Measurements from ENCODE around the gene FLRT3. TPM values are rescaled to one million over a fixed set of nuclear protein-coding genes. Genes with fewer than 3 reads are reported as not detected.

The FLRT3 gene
- total and polyA plus RNA-seq, 4 donors: 23.5 to 144 (median 48.9) TPM

- 73 to 76% methylated on average over 1 of the region's 1 CpG for WGBS, 2 donors
- no peak overlapping the region for H3K27ac ChIP-seq (ENCODE audit: low read depth in 1 of 2, low read length in 1 of 2)
- ATAC-seq (ENCODE audit: insufficient read depth, low FRiP score) (peak; percentile 13), DNase-seq (no peak)
- H3K27me3 ChIP-seq (ENCODE audit: control insufficient read depth in 3 of 3, insufficient read depth in 3 of 3, low read length in 2 of 3): no peaks in the 10 kb centered on the region
- H3K9ac ChIP-seq (ENCODE audit: insufficient read depth in 1 of 2, low read length in 2 of 2): no peak overlapping the region
- H3K4me3 ChIP-seq: no peak overlapping the region
- TF ChIP-seq CTCF (IDR thresholded peaks at IDR 0.05; ENCODE audit: control extremely low read depth, extremely low read depth): no peak
- no peaks in the 10 kb centered on the region for H3K9me3 ChIP-seq (ENCODE audit: control insufficient read depth in 4 of 4, insufficient read depth in 3 of 4, low read length in 3 of 4)
- no peaks in the 10 kb centered on the region for H3K36me3 ChIP-seq (ENCODE audit: control insufficient read depth in 4 of 4, insufficient read depth in 4 of 4, low read length in 4 of 4)
- H3K4me1 ChIP-seq (ENCODE audit: control insufficient read depth in 5 of 5, insufficient read depth in 5 of 5, low read length in 5 of 5): no peaks in the 10 kb centered on the region
Observed at GRCh38 chr20:14319704-14320103, 17.7 kb downstream of the FLRT3 start.

- TF ChIP-seq CTCF (IDR thresholded peaks at IDR 0.05; ENCODE audit: control extremely low read depth, extremely low read depth): no peak
- no peak overlapping the region for H3K4me3 ChIP-seq
- no peaks in the 10 kb centered on the region for H3K4me1 ChIP-seq (ENCODE audit: control insufficient read depth in 5 of 5, insufficient read depth in 5 of 5, low read length in 5 of 5)
- no peak overlapping the region for H3K27ac ChIP-seq (ENCODE audit: low read depth in 1 of 2, low read length in 1 of 2)
- WGBS, 2 donors: 65 to 66% methylated on average over 2 of the region's 2 CpGs
- H3K27me3 ChIP-seq (ENCODE audit: control insufficient read depth in 3 of 3, insufficient read depth in 3 of 3, low read length in 2 of 3): no peaks in the 10 kb centered on the region
- no peaks in the 10 kb centered on the region for H3K36me3 ChIP-seq (ENCODE audit: control insufficient read depth in 4 of 4, insufficient read depth in 4 of 4, low read length in 4 of 4)
- H3K9ac ChIP-seq (ENCODE audit: insufficient read depth in 1 of 2, low read length in 2 of 2): no peak overlapping the region
- no peaks in the 10 kb centered on the region for H3K9me3 ChIP-seq (ENCODE audit: control insufficient read depth in 4 of 4, insufficient read depth in 3 of 4, low read length in 3 of 4)
- ATAC-seq (ENCODE audit: insufficient read depth, low FRiP score): no peak
- DNase-seq: no peak
Observed at GRCh38 chr20:14313341-14314020, 23.9 kb downstream of the FLRT3 start.

- no peak for DNase-seq
- WGBS, 2 donors: 95 to 99% methylated on average over 2 of the region's 2 CpGs
- no peak for ATAC-seq (ENCODE audit: insufficient read depth, low FRiP score)
- Histone ChIP-seq H3K9me3 (ENCODE audit: control insufficient read depth in 4 of 4, insufficient read depth in 3 of 4, low read length in 3 of 4) (no peaks in the 10 kb centered on the region), H3K36me3 (ENCODE audit: control insufficient read depth in 4 of 4, insufficient read depth in 4 of 4, low read length in 4 of 4) (no peaks in the 10 kb centered on the region), H3K27ac (ENCODE audit: low read depth in 1 of 2, low read length in 1 of 2) (no peak overlapping the region), H3K4me3 (no peak overlapping the region), H3K4me1 (ENCODE audit: control insufficient read depth in 5 of 5, insufficient read depth in 5 of 5, low read length in 5 of 5) (no peaks in the 10 kb centered on the region), H3K27me3 (ENCODE audit: control insufficient read depth in 3 of 3, insufficient read depth in 3 of 3, low read length in 2 of 3) (no peaks in the 10 kb centered on the region), H3K9ac (ENCODE audit: insufficient read depth in 1 of 2, low read length in 2 of 2) (no peak overlapping the region)
- TF ChIP-seq CTCF (IDR thresholded peaks at IDR 0.05; ENCODE audit: control extremely low read depth, extremely low read depth): no peak
Observed at GRCh38 chr20:14312001-14312400, 25.4 kb downstream of the FLRT3 start.
